GM06990 (cell line): Measurements from ENCODE around the gene MRPL28.
"Not testable (repeated sequence)": the region's sequence is repeated elsewhere in the genome, so short reads cannot be mapped to it uniquely, and the experiment has no call there.

Experiments
- DNase-seq: peaks from one replicate; pipeline ENCODE4 v3.0.0-alpha.2; 2011; ENCODE audit not compliant: insufficient read length; ENCODE audit errors: extremely low read depth
- H3K27me3 ChIP-seq: replicated peaks from 2 replicates; pipeline ENCODE4 v1.6.0; 2011; ENCODE audit warnings: low read length; ENCODE audit not compliant: control insufficient read depth, insufficient read depth
- H3K36me3 ChIP-seq: 2 replicates; pipeline ENCODE4 v1.5.1; 2011; ENCODE audit warnings: low read length; ENCODE audit not compliant: control insufficient read depth, insufficient read depth
- H3K4me3 ChIP-seq: replicated peaks from 2 replicates; pipeline ENCODE4 v1.5.1; 2011; ENCODE audit warnings: low read depth, mild to moderate bottlenecking, control low read depth, low read length
- CTCF ChIP-seq: IDR thresholded peaks from 2 replicates; pipeline ENCODE4 v1.5.1; 2011; ENCODE audit warnings: low read length, control low read depth, mild to moderate bottlenecking, inconsistent platforms; ENCODE audit not compliant: insufficient read depth, poor library complexity, severe bottlenecking

MRPL28 gene

GRCh38 chr16:363110-363765, 7.1 kb downstream of the MRPL28 start:
- no peak overlapping the region for H3K4me3 ChIP-seq
- peaks cover 12% of the 10 kb centered on the region for H3K36me3 ChIP-seq
- no peaks in the 10 kb centered on the region for H3K27me3 ChIP-seq
- no peak for DNase-seq
- no peak for TF ChIP-seq CTCF

- not testable (repeated sequence) for H3K27me3 ChIP-seq, H3K36me3 ChIP-seq, H3K4me3 ChIP-seq, DNase-seq
Observed at GRCh38 chr16:362702-362999, 7.7 kb downstream of the MRPL28 start.

- TF ChIP-seq CTCF: peak; percentile 96
- Histone ChIP-seq H3K4me3 (no peak overlapping the region), H3K36me3 (peaks cover 2% of the 10 kb centered on the region; the same call in 1 of the 2 replicates), H3K27me3 (no peaks in the 10 kb centered on the region)
- peak; percentile 66 for DNase-seq
Observed at GRCh38 chr16:361872-362701, 8.3 kb downstream of the MRPL28 start.

GRCh38 chr16:361341-361871, 8.9 kb downstream of the MRPL28 start:
- peaks cover under 1% of the 10 kb centered on the region; the same call in 1 of the 2 replicates for H3K36me3 ChIP-seq
- H3K27me3 ChIP-seq: no peaks in the 10 kb centered on the region
- H3K4me3 ChIP-seq: no peak overlapping the region
- TF ChIP-seq CTCF: no peak
- peak; percentile 19 for DNase-seq

- no peak for TF ChIP-seq CTCF
- Histone ChIP-seq H3K36me3 (no peaks in the 10 kb centered on the region), H3K27me3 (no peaks in the 10 kb centered on the region), H3K4me3 (no peak overlapping the region)
- DNase-seq: peak; percentile 7
Observed at GRCh38 chr16:360698-361336, 9.5 kb downstream of the MRPL28 start.
